ENCODE data around the gene FCGR2B.

FCGR2B gene

GRCh38 chr1:161727256-161727924 lies 64.4 kb downstream of the FCGR2B start:
- no peak for DNase-seq (ENCODE audit: insufficient read length, low spot score)

More at GRCh38 chr1:161727256-161727924, 64.4 kb downstream of the FCGR2B start:
- FAIRE-seq: peak; percentile 79
